GM06990 (cell line): ENCODE results near the gene CDC7.

ENCODE experiments used
- DNase-seq: peaks from one replicate; pipeline ENCODE4 v3.0.0-alpha.2; 2011; ENCODE audit not compliant: insufficient read length; ENCODE audit errors: extremely low read depth
- H3K27me3 ChIP-seq: replicated peaks from 2 replicates; pipeline ENCODE4 v1.6.0; 2011; ENCODE audit warnings: low read length; ENCODE audit not compliant: control insufficient read depth, insufficient read depth
- H3K36me3 ChIP-seq: 2 replicates; pipeline ENCODE4 v1.5.1; 2011; ENCODE audit warnings: low read length; ENCODE audit not compliant: control insufficient read depth, insufficient read depth
- H3K4me3 ChIP-seq: replicated peaks from 2 replicates; pipeline ENCODE4 v1.5.1; 2011; ENCODE audit warnings: low read depth, mild to moderate bottlenecking, control low read depth, low read length
- TF ChIP-seq, protein P1 (sequence below): IDR thresholded peaks from 2 replicates; pipeline ENCODE4 v1.5.1; 2011; ENCODE audit warnings: low read length, control low read depth, mild to moderate bottlenecking, inconsistent platforms; ENCODE audit not compliant: insufficient read depth, poor library complexity, severe bottlenecking

CDC7 gene

DNA sequence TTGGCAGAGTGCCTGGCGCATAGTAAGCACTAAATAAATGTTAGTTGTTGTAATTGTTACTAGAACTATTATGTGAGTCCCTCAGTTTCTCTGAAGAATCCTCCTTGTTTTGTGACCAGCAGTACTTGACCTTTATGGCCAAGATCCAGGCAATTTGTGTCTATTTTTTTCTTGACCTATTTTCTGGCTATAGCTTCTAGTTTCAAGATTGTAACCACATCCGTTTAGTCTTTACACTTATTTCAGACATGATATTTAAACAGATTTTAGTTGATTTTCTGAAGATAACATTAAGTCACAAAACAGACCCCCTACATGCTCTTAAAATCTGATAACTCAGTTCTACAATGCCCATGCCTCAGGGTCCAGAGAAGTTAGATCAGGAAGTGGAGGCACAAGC, 50.3 kb downstream of the CDC7 start:
- Histone ChIP-seq H3K36me3 (no peaks in the 10 kb centered on the region), H3K4me3 (no peak overlapping the region), H3K27me3 (no peaks in the 10 kb centered on the region)
- TF ChIP-seq, protein P1, sequence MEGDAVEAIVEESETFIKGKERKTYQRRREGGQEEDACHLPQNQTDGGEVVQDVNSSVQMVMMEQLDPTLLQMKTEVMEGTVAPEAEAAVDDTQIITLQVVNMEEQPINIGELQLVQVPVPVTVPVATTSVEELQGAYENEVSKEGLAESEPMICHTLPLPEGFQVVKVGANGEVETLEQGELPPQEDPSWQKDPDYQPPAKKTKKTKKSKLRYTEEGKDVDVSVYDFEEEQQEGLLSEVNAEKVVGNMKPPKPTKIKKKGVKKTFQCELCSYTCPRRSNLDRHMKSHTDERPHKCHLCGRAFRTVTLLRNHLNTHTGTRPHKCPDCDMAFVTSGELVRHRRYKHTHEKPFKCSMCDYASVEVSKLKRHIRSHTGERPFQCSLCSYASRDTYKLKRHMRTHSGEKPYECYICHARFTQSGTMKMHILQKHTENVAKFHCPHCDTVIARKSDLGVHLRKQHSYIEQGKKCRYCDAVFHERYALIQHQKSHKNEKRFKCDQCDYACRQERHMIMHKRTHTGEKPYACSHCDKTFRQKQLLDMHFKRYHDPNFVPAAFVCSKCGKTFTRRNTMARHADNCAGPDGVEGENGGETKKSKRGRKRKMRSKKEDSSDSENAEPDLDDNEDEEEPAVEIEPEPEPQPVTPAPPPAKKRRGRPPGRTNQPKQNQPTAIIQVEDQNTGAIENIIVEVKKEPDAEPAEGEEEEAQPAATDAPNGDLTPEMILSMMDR: no peak
- no peak for DNase-seq

DNA sequence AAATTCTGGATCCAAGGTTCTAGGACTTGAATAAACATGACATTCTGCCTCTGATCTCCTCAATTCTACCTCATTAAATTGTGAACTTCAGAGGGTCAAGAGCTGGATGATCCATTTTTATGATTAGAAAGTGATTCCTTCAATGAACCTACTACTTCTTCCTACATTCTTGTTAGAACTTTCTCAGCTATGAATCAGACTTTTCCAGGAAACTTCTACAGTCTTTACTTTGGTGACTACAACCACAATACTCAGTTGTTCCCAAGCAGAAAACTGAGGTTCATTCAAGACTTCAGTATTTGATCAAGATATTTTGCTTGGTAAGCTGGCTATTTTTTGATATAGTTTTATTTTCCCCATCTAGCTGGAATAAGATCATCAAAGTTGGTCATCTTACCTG, 51.4 kb downstream of the CDC7 start:
- H3K27me3 ChIP-seq: no peaks in the 10 kb centered on the region
- no peak for DNase-seq
- H3K4me3 ChIP-seq: no peak overlapping the region
- no peaks in the 10 kb centered on the region for H3K36me3 ChIP-seq
- TF ChIP-seq, protein P1: no peak

DNA sequence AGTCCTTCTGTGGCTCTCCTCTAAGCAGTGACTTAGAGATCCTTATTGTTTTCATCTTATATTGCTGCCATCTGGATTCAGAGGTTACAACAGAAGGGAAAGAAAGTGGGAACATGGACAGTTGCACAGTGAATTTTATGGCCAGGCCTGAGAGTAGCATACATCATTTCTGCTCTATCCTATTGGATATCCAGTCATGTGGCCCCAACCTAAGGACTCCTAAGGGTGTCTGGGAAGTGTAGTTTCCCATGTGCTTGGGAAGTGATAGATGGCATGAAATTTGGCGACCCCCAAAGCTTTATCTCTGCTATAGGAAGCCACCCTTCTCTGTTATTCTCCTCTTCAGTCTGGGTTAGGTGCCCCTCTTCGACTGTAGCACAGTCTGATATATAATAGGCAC, 51.9 kb downstream of the CDC7 start:
- Histone ChIP-seq H3K36me3 (no peaks in the 10 kb centered on the region), H3K27me3 (no peaks in the 10 kb centered on the region), H3K4me3 (no peak overlapping the region)
- TF ChIP-seq, protein P1: no peak
- no peak for DNase-seq

DNA sequence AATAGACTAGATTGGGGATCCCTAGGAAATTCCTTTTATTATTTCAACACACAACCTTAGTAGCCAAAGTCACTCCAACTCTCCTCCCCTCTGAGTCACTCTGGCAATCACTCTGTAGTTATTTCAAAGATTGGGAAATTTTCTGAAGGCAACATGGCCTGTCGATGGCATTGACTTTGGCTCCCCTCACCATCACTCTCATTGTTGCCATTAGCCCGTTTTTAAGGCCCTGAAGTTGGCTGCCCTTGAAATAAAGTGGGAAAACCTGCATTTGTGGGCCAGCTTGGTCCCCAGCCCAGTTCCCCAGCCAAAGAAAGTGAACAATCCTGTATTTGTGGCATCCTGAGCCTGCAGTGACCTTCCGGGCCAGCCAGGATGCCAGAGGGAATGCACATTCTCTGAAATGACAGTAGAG, 52.5 kb downstream of the CDC7 start:
- Histone ChIP-seq H3K36me3 (no peaks in the 10 kb centered on the region), H3K27me3 (no peaks in the 10 kb centered on the region), H3K4me3 (no peak overlapping the region)
- no peak for DNase-seq
- TF ChIP-seq, protein P1: no peak

DNA sequence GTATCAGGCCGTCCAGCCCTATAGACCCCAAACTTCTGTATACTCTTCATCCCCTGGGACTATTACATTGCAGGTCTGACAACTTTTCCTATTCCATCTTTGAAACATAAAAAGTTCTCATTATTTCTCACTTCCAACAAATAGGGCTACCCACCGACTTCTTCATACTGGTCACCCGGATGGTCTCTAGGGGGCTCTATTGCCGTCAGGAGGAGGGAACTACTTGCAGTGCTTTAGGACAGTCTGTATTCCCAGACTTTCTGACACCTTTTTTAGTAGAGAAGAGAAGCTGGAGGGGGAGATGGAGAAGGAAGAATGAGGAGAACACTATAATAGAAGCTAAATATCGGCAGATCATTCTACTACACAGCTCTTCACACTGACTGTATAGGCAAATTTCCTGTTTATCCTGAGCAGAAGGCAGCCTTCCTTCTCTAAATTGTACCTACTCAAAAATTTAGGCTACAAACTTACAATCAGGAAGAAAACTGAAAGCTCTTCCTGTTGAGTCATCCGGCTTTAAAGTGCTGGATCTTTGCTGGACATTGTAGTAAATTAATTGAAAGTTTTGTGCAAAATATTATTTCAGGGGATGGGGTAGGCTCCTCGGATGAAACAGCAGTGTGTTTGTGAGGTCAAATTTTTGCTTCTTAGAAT, 54.6 kb downstream of the CDC7 start:
- TF ChIP-seq, protein P1: peak; percentile 13
- Histone ChIP-seq H3K4me3 (no peak overlapping the region), H3K27me3 (no peaks in the 10 kb centered on the region), H3K36me3 (no peaks in the 10 kb centered on the region)
- no peak for DNase-seq
